OCI-LY3 (cell line): ENCODE results near the gene PRDM4.

Experiments used
- CTCF ChIP-seq: fragments of 200-600, 300-600 bp; sonication (generic); IDR thresholded peaks from 2 replicates; pipeline ENCODE4 v1.5.1; 2014; ENCODE audit warnings: antibody characterized with exemption, low read length, low read depth
- EZH2phosphoT487 ChIP-seq: fragments of 200-600 bp; shearing (Covaris generic); IDR thresholded peaks from 2 replicates; pipeline ENCODE4 v1.6.1; 2018; ENCODE audit warnings: antibody characterized with exemption, mixed run types, low read depth

GRCh38 chr12:107718606-107719005, 42.3 kb downstream of the PRDM4 start:
- TF ChIP-seq CTCF: no peak
- TF ChIP-seq EZH2phosphoT487: no peak
